Fibroblast of the aortic adventitia (primary cell): ENCODE measurements around the gene MAP4. TPM values are rescaled to one million over a fixed set of nuclear protein-coding genes. Genes with fewer than 3 reads are reported as not detected.

Source experiments
- DNase-seq: peaks from one replicate; pipeline ENCODE4 v3.0.0-alpha.2; 2010; ENCODE audit warnings: low read depth
- H3K4me3 ChIP-seq: 2 replicates; pipeline ENCODE4 v1.5.1; 2011; ENCODE audit warnings: low read depth, mild to moderate bottlenecking, control low read depth, low read length, moderate library complexity
- CTCF ChIP-seq: IDR thresholded peaks from 2 replicates; pipeline ENCODE4 v1.5.1; 2011; ENCODE audit warnings: mild to moderate bottlenecking, low read length, control low read depth, inconsistent platforms; ENCODE audit not compliant: insufficient read depth
- total RNA-seq: library from RNA; depleted of rRNA; stranded (reverse); fragments of >200 nt; gene quantifications from 2 replicates; pipeline ENCODE4 v1.2.3, GENCODE V29; 2012; ENCODE audit warnings: low replicate concordance

The MAP4 gene
- total RNA-seq, 1 donor, result 157 TPM

GRCh38 chr3:48026951-48027908 is 11.0 kb upstream of the MAP4 start:
- no peak for DNase-seq
- TF ChIP-seq CTCF, result no peak
- H3K4me3 ChIP-seq, result no peak overlapping the region

GRCh38 chr3:48026098-48026497 is 9.9 kb upstream of the MAP4 start:
- no peak for DNase-seq
- no peak for TF ChIP-seq CTCF
- H3K4me3 ChIP-seq, result no peak overlapping the region

- no peak for TF ChIP-seq CTCF
- peak; percentile 46 for DNase-seq
- no peak overlapping the region for H3K4me3 ChIP-seq
Observed at GRCh38 chr3:48024401-48024800, 8.2 kb upstream of the MAP4 start.

GRCh38 chr3:48023377-48023776 is 7.2 kb upstream of the MAP4 start:
- TF ChIP-seq CTCF, result no peak
- no peak overlapping the region for H3K4me3 ChIP-seq
- no peak for DNase-seq

- H3K4me3 ChIP-seq, result no peak overlapping the region
- no peak for TF ChIP-seq CTCF
- no peak for DNase-seq
Observed at GRCh38 chr3:48022178-48022577, 6.0 kb upstream of the MAP4 start.

GRCh38 chr3:48018841-48019240 is 2.6 kb upstream of the MAP4 start:
- peak; percentile 70 for DNase-seq
- H3K4me3 ChIP-seq, result no peak overlapping the region
- TF ChIP-seq CTCF, result no peak
